GM20431 (cell line): ENCODE results near the gene NR2F1.

Experiments
- in situ Hi-C: fragments of 300-500 bp; cut with MseI, MboI; formaldehyde crosslinking; loops from one replicate; pipeline ENCODE4 v1.15.0; 2020; ENCODE audit warnings: low sequenced_read_pairs; ENCODE audit not compliant: unreplicated experiment

The NR2F1 gene

GRCh38 chr5:93602241-93603077, 19.4 kb downstream of the NR2F1 start:
- in situ Hi-C loops: loop anchor here (25.0 kb wide), 1 partner anchor 185 kb away; no protein-coding TSS in a partner anchor

- in situ Hi-C loops: loop anchor here (25.0 kb wide), 1 partner anchor 184 kb away; no protein-coding TSS in a partner anchor
Measured at GRCh38 chr5:93603078-93603792, 20.2 kb downstream of the NR2F1 start.

GRCh38 chr5:93603793-93604643, 21.0 kb downstream of the NR2F1 start:
- in situ Hi-C loops: loop anchor here (25.0 kb wide), 1 partner anchor 183 kb away; no protein-coding TSS in a partner anchor

DNA sequence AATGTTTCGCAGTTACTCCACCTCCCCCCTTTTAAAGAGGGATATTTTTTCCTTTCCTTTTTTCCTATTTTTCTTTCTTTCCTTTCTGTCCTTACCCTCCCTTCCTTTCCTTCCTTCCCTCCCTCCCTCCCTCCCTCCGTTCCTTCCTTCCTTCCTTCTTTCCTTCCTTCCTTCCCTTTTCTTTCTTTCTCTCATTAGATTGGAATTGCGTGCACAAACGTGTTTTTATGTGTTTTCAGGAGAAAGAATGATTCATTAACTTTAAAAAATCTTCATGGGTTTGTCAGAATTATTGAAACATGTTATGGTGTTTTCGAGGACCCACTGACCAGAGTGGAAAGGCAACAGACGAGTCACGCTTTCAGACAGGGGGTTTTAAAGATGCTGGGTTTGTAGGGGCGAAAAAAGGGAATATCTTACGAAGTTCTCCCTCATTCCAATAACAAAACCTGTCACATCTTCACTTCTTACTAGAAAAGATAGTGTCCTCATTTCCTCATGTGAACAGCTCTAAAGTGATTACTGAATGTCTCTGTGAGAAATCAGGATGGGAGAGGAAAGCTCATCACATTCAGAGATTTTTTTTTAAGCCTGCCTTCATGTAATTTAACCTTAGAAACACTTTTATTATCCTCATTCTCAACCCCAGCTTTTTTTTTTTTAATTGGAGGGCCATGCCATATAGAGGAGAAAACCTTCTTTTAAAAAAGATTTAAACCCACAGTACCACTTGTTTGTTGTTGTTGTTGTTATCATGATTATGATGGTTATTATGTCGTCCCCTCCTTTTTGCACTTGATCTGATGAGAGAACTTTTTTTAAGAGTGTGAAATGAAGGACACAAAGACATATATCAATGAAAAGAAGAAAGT, 21.9 kb downstream of the NR2F1 start:
- in situ Hi-C loops: loop anchor here (25.0 kb wide), 1 partner anchor 182 kb away; no protein-coding TSS in a partner anchor

DNA sequence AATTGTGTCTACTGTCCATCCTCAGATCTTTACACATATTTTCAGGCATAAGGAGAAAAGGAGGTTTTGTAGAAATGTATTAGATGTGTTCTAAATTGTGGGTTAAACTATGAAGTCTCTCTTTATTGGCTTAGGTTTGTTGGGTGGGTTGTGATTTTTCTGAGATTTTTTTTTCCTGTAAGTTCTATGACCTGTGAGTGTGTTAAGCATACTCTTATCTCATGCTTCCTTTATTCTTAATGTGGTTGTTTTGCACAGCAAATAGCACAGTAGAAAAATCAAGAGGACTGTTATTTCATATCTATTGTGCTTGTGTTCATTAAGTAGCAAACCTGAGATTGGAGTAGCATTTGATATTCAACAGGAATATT, 23.3 kb downstream of the NR2F1 start:
- in situ Hi-C loops: loop anchor here (25.0 kb wide), 1 partner anchor 181 kb away; no protein-coding TSS in a partner anchor

DNA sequence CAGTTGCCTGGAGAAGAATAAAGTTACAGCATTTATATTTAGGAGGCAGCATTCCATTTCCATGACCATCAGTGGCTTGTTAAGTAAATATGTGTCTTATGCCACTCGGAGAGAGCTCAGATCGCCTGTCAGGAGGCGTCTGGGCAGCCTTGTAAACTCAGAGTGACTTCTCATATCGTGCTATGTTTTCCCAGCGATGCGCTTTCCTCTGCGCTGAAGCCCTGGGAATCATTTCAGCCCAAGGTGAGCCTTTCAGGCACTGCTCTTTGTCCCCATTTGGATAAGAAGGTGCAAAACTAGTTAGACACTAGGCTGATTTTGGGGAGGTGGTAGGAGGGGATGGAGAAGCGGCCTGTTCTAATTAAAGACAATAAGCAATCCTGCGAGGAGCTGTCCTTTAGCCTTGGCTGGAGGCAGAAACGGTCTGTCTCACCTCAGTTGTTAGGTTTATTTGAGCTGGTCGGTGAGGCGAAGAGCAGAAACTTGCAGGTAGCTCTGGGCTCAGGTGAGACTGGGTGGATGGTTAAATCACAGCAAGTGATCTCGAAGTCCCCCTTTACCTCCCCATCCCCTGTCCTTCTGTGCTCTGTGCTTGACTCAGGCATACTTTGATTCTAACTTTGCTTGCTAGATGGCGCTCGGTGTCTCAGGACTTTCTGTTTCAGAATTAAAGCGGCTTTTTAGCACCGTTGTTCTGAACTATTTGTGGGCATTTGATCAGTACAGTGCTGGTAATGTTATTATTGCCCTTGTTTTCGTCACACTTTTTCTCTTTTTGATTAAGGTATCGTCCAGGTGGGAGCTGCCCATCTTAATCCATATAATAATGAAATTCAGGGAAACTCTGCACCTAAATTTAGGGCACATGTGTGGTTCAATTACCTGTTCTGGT, 24.6 kb downstream of the NR2F1 start:
- in situ Hi-C loops: loop anchor here (25.0 kb wide), 1 partner anchor 180 kb away; no protein-coding TSS in a partner anchor

DNA sequence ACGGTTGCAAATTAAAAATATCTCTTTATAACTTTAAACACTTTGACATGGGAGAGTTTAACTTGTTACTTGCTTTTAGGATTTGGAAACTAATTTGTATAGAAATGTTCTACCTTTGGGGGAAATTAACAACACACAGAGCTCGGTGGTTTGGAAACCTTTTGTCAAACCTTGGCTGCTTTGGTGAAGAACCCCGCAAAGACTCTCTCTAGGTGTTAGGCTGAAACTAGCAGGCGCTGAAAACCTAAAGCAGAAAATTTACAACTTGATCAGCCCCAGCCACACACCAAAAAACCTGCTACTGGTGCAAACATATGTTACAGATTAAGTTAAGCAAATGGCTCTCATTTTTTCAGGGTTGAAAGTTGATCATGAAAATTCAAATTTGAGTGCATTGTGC, 25.8 kb downstream of the NR2F1 start:
- in situ Hi-C loops: loop anchor here (25.0 kb wide), 1 partner anchor 178 kb away; no protein-coding TSS in a partner anchor

DNA sequence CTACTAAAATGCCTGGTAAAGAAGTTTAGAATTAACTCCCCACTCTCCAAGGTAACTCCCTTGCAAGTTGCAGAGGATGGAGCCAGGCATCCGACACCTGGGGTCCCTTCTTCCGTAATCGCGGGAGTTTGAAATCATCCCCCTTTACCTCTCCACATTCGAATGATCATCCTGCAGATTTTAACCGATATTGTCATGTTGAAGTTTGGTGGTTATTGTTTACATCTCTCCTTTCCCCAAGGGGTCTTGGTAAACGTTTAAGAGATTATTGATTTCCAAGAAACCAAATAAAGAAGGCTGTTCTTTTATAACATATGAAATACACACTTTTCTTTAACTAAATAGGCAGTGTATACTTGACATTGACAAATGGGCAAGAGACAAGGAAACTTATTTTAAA, 26.7 kb downstream of the NR2F1 start:
- in situ Hi-C loops: loop anchor here (25.0 kb wide), 1 partner anchor 178 kb away; no protein-coding TSS in a partner anchor

DNA sequence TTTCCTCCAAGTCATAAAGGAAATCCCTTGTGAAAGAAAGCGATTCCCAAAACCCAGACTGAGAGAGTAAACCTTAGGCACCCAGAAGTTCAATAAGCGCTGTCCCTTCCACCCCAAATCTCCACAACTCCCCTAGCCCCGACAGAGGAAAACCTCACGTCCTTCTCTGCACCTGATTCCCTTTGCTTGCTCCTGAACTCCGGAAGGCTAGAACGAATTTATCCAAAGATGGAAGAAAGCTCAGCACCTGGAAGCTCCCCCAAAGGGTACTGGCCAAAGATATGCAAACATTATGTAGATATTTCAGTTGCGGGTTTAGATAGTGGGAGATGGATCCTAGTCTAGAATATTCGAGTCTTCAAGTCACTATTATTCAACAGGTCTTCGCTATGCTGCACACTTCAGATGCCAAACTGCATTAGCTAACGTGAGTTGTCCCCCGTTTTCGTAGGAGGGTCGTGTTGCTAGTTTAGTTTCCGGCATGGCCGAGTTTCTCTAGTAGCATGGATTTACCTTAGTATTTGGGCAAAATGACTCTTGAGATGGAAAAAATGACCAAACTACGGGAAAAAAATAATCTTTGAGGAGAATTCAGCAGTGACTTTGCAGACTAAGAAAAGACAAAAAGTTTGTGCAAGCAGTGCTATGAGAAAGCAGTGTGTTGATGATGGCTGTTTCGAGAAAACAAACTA, 27.7 kb downstream of the NR2F1 start:
- in situ Hi-C loops: loop anchor here (25.0 kb wide), 1 partner anchor 177 kb away; no protein-coding TSS in a partner anchor

DNA sequence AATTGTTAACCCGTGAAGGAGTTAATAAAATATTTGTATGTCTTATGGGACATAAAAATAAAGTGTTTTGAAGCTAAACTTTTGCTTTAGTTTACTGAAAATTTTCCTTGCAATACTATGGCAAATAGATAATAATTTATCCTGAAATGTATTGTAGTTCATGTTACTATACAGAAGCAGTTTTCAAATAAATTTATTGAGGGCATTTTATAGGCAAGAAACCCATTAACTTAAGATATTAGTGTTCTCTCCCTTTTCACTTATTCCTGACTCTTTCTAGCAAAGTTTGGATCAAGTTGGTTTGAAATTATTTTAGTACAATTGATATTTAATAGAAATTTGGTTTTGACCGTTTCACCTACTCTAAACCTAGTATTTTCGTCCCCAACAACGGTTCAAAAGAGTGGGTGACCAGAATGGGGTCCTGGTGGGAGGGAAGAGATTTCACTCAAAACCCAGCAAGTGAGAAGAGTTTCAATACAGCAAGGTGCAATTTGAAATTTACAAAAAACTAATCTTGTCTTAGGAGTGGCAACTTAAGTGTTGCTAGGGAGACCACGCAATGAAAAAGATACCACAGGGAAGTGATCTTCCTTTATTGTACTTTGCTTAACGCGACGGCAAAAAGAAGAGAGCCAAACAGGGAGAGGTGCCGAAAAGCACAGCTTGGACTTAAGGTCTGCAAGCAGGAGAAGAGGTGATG, 28.4 kb downstream of the NR2F1 start:
- in situ Hi-C loops: loop anchor here (25.0 kb wide), 1 partner anchor 176 kb away; no protein-coding TSS in a partner anchor

DNA sequence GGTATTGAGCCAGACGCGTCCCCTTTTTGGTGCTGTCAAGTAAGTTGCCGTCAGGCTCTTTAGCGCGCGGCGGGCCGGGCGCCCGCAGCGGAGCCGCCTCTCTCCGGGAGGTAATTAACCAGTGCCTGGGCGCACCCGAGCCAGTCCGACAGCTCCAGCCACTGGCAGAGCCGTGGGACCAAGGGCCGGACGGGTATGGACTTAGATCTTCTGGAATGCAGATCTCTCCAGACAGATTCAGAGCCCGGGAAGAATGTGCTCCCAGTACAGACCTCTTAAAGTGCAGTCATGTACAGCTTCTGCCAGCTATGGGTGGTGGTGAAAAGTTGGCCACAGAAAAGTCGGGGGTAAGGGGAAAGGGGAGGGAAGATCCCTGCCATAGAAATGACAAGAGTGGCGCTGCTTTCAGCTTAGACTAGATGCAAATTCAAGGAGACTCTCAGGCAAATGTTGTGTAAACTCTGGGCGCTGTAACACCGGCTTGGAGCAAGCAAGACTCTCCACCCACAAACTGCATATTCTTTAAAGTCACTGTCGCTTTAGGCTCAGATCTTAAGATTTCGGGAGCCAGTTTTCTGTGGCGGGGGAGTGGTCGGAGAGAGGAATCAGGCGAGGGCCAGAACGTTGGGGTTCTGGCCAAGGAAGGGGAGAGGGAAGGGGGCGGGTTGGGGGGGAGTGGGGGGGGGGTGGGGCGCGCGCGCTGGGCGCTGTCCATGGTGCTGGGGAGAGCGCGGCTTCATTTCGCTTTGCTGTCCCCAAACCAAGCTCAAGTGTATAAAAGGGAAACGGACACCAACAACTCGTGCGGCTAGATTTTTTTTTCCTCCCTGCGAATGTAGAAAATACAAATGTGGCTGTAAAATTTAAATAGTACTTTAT, 29.2 kb downstream of the NR2F1 start:
- in situ Hi-C loops: loop anchor here (25.0 kb wide), 1 partner anchor 175 kb away; no protein-coding TSS in a partner anchor

- in situ Hi-C loops: loop anchor here (25.0 kb wide), 1 partner anchor 174 kb away; no protein-coding TSS in a partner anchor
Measured at GRCh38 chr5:93612855-93613243, 29.8 kb downstream of the NR2F1 start.

- in situ Hi-C loops: loop anchor here (25.0 kb wide), 1 partner anchor 171 kb away; no protein-coding TSS in a partner anchor
Measured at GRCh38 chr5:93616538-93617174, 33.6 kb downstream of the NR2F1 start.

- in situ Hi-C loops: loop anchor here (25.0 kb wide), 1 partner anchor 167 kb away; no protein-coding TSS in a partner anchor
Measured at GRCh38 chr5:93620487-93621326, 37.7 kb downstream of the NR2F1 start.
